ENCODE results near the gene ALOX12B. TPM values are rescaled to one million over a fixed set of nuclear protein-coding genes. Genes with fewer than 3 reads are reported as not detected.

The ALOX12B gene
- polyA plus RNA-seq, 1 of the 3 experiments (the other 2 are of a cell fraction): 0.20 TPM

- no peaks in the 10 kb centered on the region for H3K36me3 ChIP-seq (replicated peaks in 1 of 2; ENCODE audit: control insufficient read depth in 1 of 2, insufficient read depth in 2 of 2, low read length in 1 of 2)
- no peak overlapping the region for H2AFZ ChIP-seq (ENCODE audit: low read depth)
- H3K9ac ChIP-seq: no peak overlapping the region
- no peaks in the 10 kb centered on the region for H3K79me2 ChIP-seq (ENCODE audit: insufficient read depth)
- CTCF ChIA-PET: interaction anchor here (1.2 to 20.8 kb wide), 9 partner anchors 10 to 153 kb away, joined by 3 to 390 read pairs (median 20); partner anchors contain the start of genes ALOX12B, ALOXE3 and RNF227
- no peak overlapping the region for H3K4me3 ChIP-seq (ENCODE audit: low read depth in 2 of 2, low read length in 1 of 2)
- H3F3A ChIP-seq (replicated peaks; ENCODE audit: insufficient read depth): no peaks in the 10 kb centered on the region
- no peak for DNase-seq
- 49% methylated on average over 9 of the region's 9 CpGs for WGBS (ENCODE audit: low lambda C conversion rate)
- peaks cover 0 to 8% of the 10 kb centered on the region in 2 experiments; a peak in 1 of 4 replicates for H3K4me1 ChIP-seq (ENCODE audit: control insufficient read depth in 1 of 2, insufficient read depth in 2 of 2, low read depth in 1 of 2, low read length in 1 of 2)
- TF ChIP-seq REST (IDR thresholded peaks at IDR 0.05; ENCODE audit: low read depth, low read length) (no peak), RXRA (IDR thresholded peaks at IDR 0.05; ENCODE audit: borderline replicate concordance, low read depth) (no peak), EZH2phosphoT487 (IDR thresholded peaks at IDR 0.05; ENCODE audit: borderline replicate concordance, low read depth) (no peak), FOXJ3 (CRISPR knock-in tag; IDR thresholded peaks at IDR 0.05) (no peak), ZBTB33 (IDR thresholded peaks at IDR 0.05; ENCODE audit: borderline replicate concordance, low read depth) (no peak), TEAD4 (IDR thresholded peaks at IDR 0.05; ENCODE audit: borderline replicate concordance, insufficient read depth) (no peak), RFX5 (IDR thresholded peaks at IDR 0.05; ENCODE audit: low read length) (no peak), FOSL2 (IDR thresholded peaks at IDR 0.05; ENCODE audit: borderline replicate concordance, low read depth) (no peak), RCOR1 (IDR thresholded peaks at IDR 0.05; ENCODE audit: low read length) (no peak), MXI1 (IDR thresholded peaks at IDR 0.05; ENCODE audit: low read depth, low read length) (no peak), SMC3 (IDR thresholded peaks at IDR 0.05; ENCODE audit: low read depth, low read length) (no peak), CHD2 (IDR thresholded peaks at IDR 0.05; ENCODE audit: low read length, partially characterized antibody) (no peak), JUND (IDR thresholded peaks at IDR 0.05) (no peak), GABPA (IDR thresholded peaks at IDR 0.05; ENCODE audit: low read depth) (no peak), YY1 (IDR thresholded peaks at IDR 0.05; ENCODE audit: low read depth) (no peak)
- TF ChIP-seq, protein P1, sequence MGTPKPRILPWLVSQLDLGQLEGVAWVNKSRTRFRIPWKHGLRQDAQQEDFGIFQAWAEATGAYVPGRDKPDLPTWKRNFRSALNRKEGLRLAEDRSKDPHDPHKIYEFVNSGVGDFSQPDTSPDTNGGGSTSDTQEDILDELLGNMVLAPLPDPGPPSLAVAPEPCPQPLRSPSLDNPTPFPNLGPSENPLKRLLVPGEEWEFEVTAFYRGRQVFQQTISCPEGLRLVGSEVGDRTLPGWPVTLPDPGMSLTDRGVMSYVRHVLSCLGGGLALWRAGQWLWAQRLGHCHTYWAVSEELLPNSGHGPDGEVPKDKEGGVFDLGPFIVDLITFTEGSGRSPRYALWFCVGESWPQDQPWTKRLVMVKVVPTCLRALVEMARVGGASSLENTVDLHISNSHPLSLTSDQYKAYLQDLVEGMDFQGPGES (IDR thresholded peaks at IDR 0.05; ENCODE audit: low read depth, low read length): no peak
- TF ChIP-seq, protein P2, sequence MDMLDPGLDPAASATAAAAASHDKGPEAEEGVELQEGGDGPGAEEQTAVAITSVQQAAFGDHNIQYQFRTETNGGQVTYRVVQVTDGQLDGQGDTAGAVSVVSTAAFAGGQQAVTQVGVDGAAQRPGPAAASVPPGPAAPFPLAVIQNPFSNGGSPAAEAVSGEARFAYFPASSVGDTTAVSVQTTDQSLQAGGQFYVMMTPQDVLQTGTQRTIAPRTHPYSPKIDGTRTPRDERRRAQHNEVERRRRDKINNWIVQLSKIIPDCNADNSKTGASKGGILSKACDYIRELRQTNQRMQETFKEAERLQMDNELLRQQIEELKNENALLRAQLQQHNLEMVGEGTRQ (IDR thresholded peaks at IDR 0.05; ENCODE audit: borderline replicate concordance, low read depth, low read length): no peak
- TF ChIP-seq, protein P3, sequence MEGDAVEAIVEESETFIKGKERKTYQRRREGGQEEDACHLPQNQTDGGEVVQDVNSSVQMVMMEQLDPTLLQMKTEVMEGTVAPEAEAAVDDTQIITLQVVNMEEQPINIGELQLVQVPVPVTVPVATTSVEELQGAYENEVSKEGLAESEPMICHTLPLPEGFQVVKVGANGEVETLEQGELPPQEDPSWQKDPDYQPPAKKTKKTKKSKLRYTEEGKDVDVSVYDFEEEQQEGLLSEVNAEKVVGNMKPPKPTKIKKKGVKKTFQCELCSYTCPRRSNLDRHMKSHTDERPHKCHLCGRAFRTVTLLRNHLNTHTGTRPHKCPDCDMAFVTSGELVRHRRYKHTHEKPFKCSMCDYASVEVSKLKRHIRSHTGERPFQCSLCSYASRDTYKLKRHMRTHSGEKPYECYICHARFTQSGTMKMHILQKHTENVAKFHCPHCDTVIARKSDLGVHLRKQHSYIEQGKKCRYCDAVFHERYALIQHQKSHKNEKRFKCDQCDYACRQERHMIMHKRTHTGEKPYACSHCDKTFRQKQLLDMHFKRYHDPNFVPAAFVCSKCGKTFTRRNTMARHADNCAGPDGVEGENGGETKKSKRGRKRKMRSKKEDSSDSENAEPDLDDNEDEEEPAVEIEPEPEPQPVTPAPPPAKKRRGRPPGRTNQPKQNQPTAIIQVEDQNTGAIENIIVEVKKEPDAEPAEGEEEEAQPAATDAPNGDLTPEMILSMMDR (IDR thresholded peaks at IDR 0.05): no peak
- H3K4me2 ChIP-seq: no peak overlapping the region
- POLR2A ChIA-PET: interaction anchor here (0.6 kb wide), 1 partner anchor 485 kb away, joined by 3 read pairs; no protein-coding TSS in a partner anchor
- no peaks in the 10 kb centered on the region for H3K9me2 ChIP-seq
- H3K9me3 ChIP-seq: no peaks in the 10 kb centered on the region
- H4K20me1 ChIP-seq (ENCODE audit: insufficient read depth): no peaks in the 10 kb centered on the region
- H3K27me3 ChIP-seq (ENCODE audit: insufficient read depth): peaks cover 76% of the 10 kb centered on the region
- H3K27ac ChIP-seq (ENCODE audit: low read depth in 2 of 2, low read length in 1 of 2): no peak overlapping the region
These were observed 18.6 kb downstream of the ALOX12B start for GRCh38 chr17:8068736-8069586.
